Measurements from ENCODE around the gene VAV2.

VAV2 gene

GRCh38 chr9:133870598-133871595 lies 121.2 kb downstream of the VAV2 start:
- no peak for DNase-seq

GRCh38 chr9:133869674-133870405 lies 122.3 kb downstream of the VAV2 start:
- no peak for DNase-seq

- no peak for DNase-seq
These were observed 123.9 kb downstream of the VAV2 start for GRCh38 chr9:133868203-133868602.

- no peak for DNase-seq
These were observed 125.2 kb downstream of the VAV2 start for GRCh38 chr9:133866946-133867345.

GRCh38 chr9:133864011-133864410 lies 128.1 kb downstream of the VAV2 start:
- DNase-seq = no peak

- no peak for DNase-seq
These were observed 128.9 kb downstream of the VAV2 start for GRCh38 chr9:133863257-133863592.

GRCh38 chr9:133862585-133863256 lies 129.4 kb downstream of the VAV2 start:
- no peak for DNase-seq

DNA sequence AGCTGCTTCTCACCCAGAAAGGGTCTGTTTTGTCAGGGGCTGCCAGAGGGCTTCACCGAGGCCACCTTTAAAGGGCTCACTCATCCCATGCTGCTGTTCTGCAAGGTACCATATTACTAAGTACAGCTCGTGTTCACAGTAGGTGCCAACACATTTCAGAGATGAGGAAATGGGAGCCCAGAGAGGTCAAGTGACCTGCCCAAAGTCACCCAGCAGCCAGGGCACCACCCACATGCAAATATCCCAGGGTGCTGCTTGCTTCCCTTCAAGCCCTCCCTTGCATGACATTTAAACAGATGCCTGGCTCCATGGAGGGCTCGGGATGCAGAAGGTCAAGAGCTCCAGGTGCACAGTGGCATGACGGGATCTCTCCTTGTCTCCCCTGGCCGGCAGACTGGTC lies 130.4 kb downstream of the VAV2 start:
- no peak for DNase-seq

DNA sequence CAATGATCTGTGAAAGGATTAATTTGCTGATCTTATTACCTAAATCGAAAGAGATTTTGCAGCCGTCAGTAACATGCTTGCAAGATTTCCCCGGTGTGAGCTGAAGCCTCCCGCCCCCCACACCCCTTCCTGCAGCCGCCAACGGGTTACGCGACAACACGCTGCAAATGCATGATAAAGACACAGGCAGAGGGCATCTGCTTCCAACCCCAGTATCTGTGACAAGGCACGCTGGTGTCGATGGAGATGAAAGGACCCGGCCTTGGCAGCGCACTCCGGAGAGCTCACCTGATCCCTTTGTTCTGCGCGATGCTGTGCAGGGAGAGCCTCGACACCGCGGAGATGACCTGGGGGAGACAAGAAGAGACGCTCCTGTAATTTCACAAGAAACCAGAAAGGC lies 131.0 kb downstream of the VAV2 start:
- DNase-seq = no peak

- no peak for DNase-seq
These were observed 133.4 kb downstream of the VAV2 start for GRCh38 chr9:133858771-133859170.

DNA sequence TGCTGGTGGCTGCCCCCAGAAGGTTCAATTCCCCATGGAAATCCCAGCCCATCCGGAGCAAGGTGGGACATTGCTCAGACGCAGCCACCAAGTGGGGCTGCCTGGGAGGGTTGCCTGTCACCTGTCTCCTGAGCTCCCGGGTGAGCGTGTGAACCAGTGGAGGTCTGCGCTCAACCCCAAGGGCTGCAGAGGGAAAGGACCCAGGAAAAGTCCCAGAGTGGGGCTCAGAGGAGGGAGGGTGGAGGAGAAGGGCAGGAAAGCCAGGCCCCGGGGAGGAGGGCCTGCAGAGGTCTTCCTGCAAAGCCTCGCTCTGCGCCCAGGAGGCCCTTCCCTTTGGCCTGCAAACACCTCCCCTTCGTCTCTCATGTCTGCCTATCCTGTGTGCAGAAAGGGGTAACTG lies 134.5 kb downstream of the VAV2 start:
- DNase-seq = no peak

DNA sequence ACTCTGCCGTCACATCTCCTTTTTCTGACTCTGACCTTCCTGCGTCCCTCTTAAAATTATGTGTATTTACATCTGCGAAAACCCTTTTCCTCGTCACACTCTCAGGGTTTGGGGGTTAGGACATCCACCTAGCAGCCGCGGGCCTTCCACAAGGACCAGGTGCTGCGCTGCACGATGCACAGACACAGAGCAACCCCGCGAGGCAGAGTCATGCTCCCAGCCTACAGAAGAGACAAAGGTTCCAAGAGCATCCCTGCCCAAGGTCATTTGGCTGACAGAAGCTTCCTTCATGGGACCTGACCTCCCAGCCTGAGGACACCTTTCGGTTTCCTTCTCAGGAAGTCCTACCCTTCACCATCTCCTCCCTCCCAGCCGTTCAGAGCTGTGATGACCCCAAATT lies 135.3 kb downstream of the VAV2 start:
- no peak for DNase-seq

GRCh38 chr9:133855802-133856521 lies 136.2 kb downstream of the VAV2 start:
- no peak for DNase-seq

- DNase-seq = no peak
These were observed 136.8 kb downstream of the VAV2 start for GRCh38 chr9:133855371-133855770.

DNA sequence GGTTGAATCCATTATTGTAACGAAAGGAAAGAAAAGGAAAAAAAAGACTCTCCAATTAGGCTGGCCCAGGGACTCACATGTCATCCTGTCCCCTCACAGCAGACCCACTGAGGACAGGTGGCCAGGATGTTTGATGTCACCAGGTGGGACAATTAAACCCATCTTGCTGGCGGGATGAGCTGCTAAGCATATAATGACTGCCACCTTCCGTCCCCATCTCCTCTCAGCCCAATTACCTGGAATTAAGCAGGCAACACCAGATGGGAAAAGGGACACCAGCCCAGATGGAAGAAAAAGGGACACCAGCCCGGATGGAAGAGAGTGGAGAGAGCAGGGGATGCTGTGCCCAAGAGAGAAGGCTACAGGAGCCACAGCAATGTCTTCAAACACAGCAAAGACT lies 137.4 kb downstream of the VAV2 start:
- no peak for DNase-seq

- no peak for DNase-seq
These were observed 138.1 kb downstream of the VAV2 start for GRCh38 chr9:133854048-133854447.

DNA sequence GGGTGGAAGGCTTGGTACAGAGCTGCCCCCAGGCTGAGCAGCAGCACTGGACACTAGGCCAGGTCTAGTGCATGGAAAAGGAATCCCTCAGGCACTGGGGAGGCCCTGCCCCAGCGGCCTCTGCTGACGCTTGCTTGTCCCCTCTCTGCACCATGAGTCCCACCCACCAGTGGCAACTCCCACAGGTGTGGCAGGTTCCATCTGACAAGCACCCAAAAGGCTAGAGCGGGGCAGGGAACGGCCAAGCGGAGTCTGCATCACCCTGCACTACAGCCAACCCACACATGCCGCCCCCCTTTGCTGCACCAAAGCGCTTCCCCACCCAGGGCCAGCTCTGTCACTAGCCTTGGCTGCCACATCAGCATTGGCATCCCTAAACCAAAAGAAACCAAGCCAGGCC lies 138.8 kb downstream of the VAV2 start:
- no peak for DNase-seq

GRCh38 chr9:133852431-133852830 lies 139.7 kb downstream of the VAV2 start:
- DNase-seq = no peak

DNA sequence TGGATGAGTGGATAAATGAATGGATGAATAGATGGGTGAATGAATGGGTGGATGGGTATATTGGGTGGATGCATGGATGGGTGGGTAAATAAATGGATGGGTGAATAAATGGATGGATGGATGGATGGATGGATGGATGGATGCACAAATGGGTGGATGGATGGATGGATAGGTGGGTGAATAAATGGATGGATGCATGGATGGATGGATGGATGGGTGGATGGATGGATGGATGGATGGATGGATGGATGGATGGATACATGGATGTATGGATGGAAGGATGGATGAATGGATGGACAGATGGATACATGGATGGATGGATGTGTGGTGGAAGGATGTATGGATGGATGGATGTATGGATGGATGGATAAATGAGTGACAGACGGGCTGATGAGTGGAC lies 140.4 kb downstream of the VAV2 start:
- no peak for DNase-seq

DNA sequence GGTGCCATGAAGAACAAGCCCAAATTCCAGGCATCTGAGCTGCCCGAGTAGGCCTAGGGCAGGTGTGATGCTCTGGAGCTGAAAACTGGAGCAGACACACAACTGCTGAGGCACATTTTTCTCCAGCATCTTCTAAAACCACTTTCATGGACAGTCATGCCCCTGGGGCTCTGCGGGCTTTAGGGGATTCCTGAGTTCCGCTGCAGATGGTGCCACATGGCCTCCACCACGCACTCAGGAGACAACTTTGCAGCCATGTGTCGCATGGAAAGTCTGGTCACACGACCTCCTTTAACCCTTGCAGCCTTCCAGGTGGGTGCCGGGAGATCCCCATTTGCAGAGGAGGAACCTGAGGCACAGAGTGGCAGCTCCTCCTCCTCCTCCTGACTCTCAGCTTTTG lies 141.2 kb downstream of the VAV2 start:
- DNase-seq = no peak

- DNase-seq = no peak
These were observed 142.0 kb downstream of the VAV2 start for GRCh38 chr9:133850161-133850560.

DNA sequence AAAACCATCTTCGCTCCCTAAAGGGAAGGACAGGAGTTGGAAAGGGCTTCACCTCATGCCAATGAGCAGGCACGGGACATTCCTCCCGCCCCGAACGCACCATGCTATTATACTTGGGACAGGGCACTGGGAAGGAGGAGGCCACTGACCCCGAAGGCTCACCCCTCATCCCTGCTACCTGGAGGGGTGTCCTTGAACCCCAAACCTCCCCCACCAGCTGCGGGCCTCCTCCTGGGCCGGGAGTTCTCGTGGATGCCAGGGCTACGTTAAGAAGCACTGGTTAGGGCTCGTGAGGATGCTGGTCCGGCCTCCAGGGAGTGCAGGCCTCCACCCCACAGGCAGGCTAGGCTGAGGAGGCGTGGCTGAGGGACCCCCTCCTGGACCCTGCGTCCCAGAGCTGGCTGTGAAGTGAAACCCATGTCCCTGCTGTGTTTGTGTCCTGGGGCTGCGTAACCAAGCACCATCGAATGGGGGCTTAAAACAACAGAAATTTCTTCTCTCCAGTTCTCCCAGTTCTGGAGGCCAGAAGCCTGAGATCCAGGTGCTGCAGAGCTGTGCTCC lies 142.9 kb downstream of the VAV2 start:
- DNase-seq = no peak
